Left ventricle myocardium inferior (tissue), 1 donor: ENCODE data around the gene GMPPA. TPM values are rescaled to one million over a fixed set of nuclear protein-coding genes. Genes with fewer than 3 reads are reported as not detected.

Source experiments
- DNase-seq: peaks from one replicate; pipeline ENCODE4 v3.0.0-alpha.2; 2020
- H3K27ac ChIP-seq: fragments of 200-600 bp; replicated peaks from 2 replicates; pipeline ENCODE4 v1.8.0; 2021
- H3K27me3 ChIP-seq: fragments of 200-600 bp; 2 replicates; pipeline ENCODE4 v1.8.0; 2021; ENCODE audit warnings: low read depth
- H3K36me3 ChIP-seq: fragments of 200-600 bp; 2 replicates; pipeline ENCODE4 v1.8.0; 2021
- H3K4me1 ChIP-seq: fragments of 200-600 bp; 2 replicates; pipeline ENCODE4 v1.8.0; 2021
- H3K4me3 ChIP-seq: fragments of 200-600 bp; 2 replicates; pipeline ENCODE4 v1.8.0; 2021; ENCODE audit warnings: mild to moderate bottlenecking, moderate library complexity
- H3K9me3 ChIP-seq: fragments of 200-600 bp; replicated peaks from 2 replicates; pipeline ENCODE4 v1.8.0; 2021
- CTCF ChIP-seq: fragments of 200-600 bp; IDR thresholded peaks from 2 replicates; pipeline ENCODE4 v1.8.0; 2021; ENCODE audit warnings: antibody characterized with exemption, mild to moderate bottlenecking, borderline replicate concordance
- intact Hi-C: fragments of 100-400 bp; cut with micrococcal nuclease; formaldehyde crosslinking; loops from one replicate; pipeline ENCODE4 v1.11.0; 2022
- total RNA-seq: library from RNA; stranded (reverse); fragmentation: NEBNext Ultra II Directional; extraction: Animal tissue kit (Norgen Biotek cat#: 25700); gene quantifications from one replicate; pipeline ENCODE4 v1.2.1, GENCODE V29; 2021
- donor health status: DM: no; HTN: yes; CAD: no; lungs with severe emphysema.

The GMPPA gene
- total RNA-seq, 1 donor from 2014 or later: 22.0 TPM

DNA sequence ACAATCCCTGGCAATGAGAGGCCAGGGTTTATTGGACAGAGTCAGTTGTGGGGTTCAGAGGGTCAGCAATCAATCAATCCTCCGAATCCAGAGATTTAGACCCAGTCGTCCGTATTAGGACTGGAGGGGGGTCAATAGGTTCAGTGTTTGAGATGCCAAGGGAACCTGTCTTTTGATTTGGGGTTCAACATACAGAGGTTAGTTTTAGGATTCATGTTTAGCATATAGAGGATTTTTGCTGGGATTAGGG is 292 bp downstream of the GMPPA start:
- intact Hi-C loops: no loop called here
- TF ChIP-seq CTCF: no peak
- Histone ChIP-seq H3K36me3 (peaks cover 26% of the 10 kb centered on the region), H3K4me3 (peak overlapping the region; percentile 75), H3K4me1 (peaks cover 55% of the 10 kb centered on the region), H3K27me3 (peaks cover 20% of the 10 kb centered on the region), H3K9me3 (no peaks in the 10 kb centered on the region), H3K27ac (peak overlapping the region; percentile 99)
- DNase-seq: no peak

DNA sequence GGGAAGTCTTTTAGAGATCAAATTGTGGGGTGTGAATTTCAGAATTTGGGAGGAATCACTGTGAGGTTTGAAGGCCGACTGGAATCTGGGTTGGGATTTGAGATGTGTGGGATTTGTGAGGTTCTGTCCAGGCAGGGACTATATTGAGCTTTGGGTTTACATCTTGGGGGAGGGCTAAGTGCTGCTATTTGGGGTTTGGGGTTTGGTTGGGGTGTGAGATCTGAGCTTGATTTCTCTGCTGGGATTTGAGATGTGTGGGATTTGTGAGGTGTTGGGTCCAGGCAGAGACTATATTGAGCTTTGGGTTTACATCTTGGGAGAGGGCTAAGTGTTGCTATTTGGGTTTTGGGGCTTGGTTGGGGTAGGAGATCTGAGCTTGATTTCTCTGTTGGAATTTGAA is 864 bp downstream of the GMPPA start:
- no peak for TF ChIP-seq CTCF
- no peak for DNase-seq
- no peak overlapping the region for H3K27ac ChIP-seq
- peaks cover 19% of the 10 kb centered on the region for H3K27me3 ChIP-seq
- intact Hi-C loops: no loop called here
- peaks cover 54% of the 10 kb centered on the region for H3K4me1 ChIP-seq
- peaks cover 31% of the 10 kb centered on the region for H3K36me3 ChIP-seq
- H3K9me3 ChIP-seq: no peaks in the 10 kb centered on the region
- H3K4me3 ChIP-seq: peak overlapping the region; percentile 75

- H3K36me3 ChIP-seq: peaks cover 37% of the 10 kb centered on the region
- H3K9me3 ChIP-seq: no peaks in the 10 kb centered on the region
- H3K27me3 ChIP-seq: peaks cover 19% of the 10 kb centered on the region
- peaks cover 48% of the 10 kb centered on the region for H3K4me1 ChIP-seq
- H3K4me3 ChIP-seq: no peak overlapping the region
- H3K27ac ChIP-seq: no peak overlapping the region
- no peak for DNase-seq
- TF ChIP-seq CTCF: no peak
- intact Hi-C loops: no loop called here
Measured at GRCh38 chr2:219500135-219500534, 1.4 kb downstream of the GMPPA start.

DNA sequence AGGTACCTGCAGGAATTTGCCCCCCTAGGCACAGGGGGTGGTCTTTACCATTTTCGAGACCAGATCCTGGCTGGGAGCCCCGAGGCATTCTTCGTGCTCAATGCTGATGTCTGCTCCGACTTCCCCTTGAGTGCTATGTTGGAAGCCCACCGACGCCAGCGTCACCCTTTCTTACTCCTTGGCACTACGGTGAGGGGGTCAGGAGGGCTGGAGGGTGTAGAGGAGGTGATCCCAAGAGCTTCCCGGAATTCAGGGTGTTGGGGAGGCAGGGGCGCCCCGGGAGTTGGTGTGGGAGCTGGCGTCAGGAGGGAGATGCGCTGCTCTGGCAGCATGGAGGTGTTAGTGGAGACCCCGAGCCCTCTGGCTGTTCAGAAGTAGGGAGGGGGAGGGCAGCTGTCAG is 3.2 kb downstream of the GMPPA start:
- Histone ChIP-seq H3K27ac (no peak overlapping the region), H3K4me1 (peaks cover 32% of the 10 kb centered on the region), H3K9me3 (no peaks in the 10 kb centered on the region), H3K36me3 (peaks cover 54% of the 10 kb centered on the region), H3K4me3 (no peak overlapping the region), H3K27me3 (peaks cover 4% of the 10 kb centered on the region)
- intact Hi-C loops: no loop called here
- TF ChIP-seq CTCF: no peak
- DNase-seq: no peak

GRCh38 chr2:219502618-219503017 is 3.9 kb downstream of the GMPPA start:
- Histone ChIP-seq H3K36me3 (peaks cover 54% of the 10 kb centered on the region), H3K4me1 (peaks cover 32% of the 10 kb centered on the region), H3K27me3 (no peaks in the 10 kb centered on the region), H3K9me3 (no peaks in the 10 kb centered on the region), H3K4me3 (no peak overlapping the region), H3K27ac (no peak overlapping the region)
- intact Hi-C loops: no loop called here
- TF ChIP-seq CTCF: no peak
- DNase-seq: no peak

DNA sequence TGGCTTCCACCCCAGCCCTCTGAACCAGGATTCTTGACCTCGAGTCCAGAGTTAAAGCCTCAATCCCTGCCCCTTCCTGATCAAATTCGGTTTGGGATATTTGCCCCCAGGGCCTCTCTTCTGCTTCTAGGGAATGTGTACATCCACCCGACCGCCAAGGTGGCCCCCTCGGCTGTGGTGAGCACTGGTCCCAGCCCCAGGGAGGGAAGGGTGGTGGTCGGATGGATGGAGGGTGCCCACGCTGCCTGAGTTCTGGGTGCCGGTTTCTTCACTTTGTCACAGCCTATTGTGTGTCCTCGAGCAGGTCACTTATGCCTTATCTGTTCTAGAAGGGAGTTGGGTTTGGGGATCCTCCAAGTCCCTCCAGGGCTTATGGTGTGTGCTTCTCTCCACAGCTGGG is 6.9 kb downstream of the GMPPA start:
- peaks cover 54% of the 10 kb centered on the region for H3K36me3 ChIP-seq
- no peak for TF ChIP-seq CTCF
- no peak overlapping the region for H3K27ac ChIP-seq
- no peak overlapping the region for H3K4me3 ChIP-seq
- intact Hi-C loops: no loop called here
- no peaks in the 10 kb centered on the region for H3K9me3 ChIP-seq
- peaks cover 15% of the 10 kb centered on the region for H3K27me3 ChIP-seq
- H3K4me1 ChIP-seq: peaks cover 38% of the 10 kb centered on the region
- DNase-seq: no peak
